DMS 273 (cell line): ENCODE measurements around the gene NSF.
"Not testable (repeated sequence)": the region's sequence is repeated elsewhere in the genome, so short reads cannot be mapped to it uniquely, and the experiment has no call there.

ENCODE experiments used
- DNase-seq: peaks from one replicate; lab custom pipeline; 2025; ENCODE audit not compliant: unreplicated experiment; lab: John Stamatoyannopoulos, UW

Gene NSF

DNA sequence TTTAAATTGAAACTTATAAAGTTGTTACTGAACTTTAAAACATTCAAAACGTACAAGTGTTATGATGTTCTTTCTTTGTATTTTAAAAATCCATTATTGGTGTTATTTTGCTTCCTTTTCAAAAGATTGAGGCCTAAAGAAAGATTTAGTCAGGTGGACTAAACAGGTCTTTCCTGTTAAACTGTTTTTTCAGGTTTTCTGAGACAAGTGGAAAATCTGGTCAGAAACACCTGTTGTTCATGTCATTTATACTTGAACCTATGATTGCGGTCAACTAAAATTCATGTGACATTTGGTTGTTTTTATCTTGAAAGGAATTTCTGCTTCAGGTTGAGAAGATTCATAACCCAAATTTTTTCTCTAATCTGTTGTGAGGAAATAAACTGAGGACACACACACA, 108.5 kb downstream of the NSF start:
- DNase-seq = not testable (repeated sequence)

DNA sequence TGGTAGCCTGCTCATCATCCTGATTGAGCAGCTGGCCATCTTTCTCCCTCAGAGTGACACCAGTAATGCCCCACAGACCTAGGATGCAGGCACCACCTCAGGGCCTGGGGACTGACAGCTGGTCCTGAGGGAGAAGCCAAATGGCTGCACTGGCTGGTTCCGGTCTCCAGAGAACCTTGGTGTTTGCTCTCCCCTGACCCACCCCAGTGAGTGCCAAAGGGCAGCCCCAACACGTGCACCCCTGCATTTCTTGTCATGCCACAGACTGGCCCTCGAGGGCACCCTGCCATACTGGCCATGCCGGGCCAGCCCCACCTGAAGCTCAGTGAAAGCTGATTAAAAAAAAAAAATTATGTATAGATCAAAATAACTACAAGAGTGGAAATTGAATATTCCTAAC, 127.5 kb downstream of the NSF start:
- no peak for DNase-seq

DNA sequence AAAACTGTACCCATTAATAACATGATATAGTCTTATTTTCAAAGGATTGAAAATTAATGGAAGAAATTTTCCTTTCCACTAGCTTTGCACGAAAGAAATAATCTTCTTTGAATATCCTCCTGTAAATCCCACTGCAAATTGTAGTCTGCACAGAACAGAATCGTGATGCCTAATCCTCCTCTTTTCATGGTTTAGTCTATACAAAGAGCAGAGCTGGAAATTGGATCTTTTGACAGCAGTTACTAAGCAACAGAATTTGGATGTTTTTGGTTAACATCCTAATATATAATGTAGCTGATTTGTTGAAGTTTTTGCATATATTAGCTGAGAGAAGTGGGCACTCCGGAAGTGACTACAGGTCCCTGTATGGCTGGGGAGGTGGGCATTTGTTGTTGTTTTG, 129.4 kb downstream of the NSF start:
- no peak for DNase-seq

DNA sequence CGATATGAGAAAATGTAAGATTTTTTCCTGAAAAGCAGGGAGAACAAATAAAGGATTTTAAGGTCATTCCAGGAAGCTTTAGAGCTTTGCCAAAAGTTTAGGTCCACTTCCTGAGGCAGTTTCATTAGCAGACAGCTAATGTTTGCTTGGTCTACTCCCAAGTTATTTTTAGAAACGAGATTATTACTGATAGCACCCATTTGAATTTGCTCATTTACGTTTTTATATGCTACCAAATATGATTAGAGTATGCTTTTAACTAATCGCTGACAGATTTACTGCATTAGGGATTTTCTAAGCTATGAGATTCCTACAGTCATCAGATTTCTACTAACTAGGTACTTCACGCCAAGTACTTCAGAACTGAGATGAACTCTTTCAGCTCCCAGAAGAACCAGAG, 129.9 kb downstream of the NSF start:
- no peak for DNase-seq

DNA sequence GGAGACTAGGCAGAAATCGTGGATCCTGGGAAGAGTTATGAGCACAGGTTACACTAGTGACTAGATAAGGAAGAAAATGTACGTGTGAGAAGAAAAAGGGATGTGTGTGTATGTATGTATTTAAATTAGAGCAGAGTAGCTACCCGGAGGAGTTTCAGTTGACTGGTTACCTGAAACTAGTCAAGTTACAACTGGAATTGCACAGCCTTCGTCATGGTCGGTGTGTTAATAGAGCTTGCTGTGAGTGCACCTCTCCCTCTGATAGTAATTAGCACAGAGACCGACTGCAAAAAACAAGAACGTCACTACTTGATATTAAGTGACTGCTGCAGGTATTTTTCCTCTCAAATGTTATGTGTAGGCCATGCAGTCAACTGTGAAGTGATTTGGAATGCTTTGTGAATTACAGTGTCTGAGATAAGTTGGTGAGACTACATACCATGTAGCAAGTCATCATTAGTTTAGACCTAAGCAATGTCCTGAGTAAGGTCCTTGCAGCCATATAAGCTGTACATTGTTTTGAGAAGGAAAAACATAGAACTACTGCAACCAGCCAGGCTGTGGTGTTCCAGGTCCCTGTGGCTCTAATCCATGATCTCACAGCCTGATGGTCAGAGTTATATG, 132.3 kb downstream of the NSF start:
- no peak for DNase-seq

DNA sequence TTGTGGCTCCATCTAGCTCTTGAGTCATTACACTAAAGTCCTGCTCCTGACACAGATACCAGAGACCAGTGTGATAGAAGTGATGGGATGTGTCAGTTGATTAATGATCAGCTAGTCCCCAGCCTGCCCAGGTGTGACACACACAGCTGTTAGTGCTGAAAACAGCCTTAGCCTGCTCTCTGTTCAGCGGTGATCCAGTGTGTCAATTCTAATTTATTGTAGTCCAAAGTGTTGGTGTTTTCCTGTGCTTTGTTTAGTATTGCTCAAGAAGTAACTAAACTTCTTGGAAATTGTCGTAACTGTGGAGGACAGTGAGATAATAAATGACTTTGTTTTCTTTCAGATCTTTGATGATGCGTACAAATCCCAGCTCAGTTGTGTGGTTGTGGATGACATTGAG, 135.7 kb downstream of the NSF start:
- DNase-seq = no peak

DNA sequence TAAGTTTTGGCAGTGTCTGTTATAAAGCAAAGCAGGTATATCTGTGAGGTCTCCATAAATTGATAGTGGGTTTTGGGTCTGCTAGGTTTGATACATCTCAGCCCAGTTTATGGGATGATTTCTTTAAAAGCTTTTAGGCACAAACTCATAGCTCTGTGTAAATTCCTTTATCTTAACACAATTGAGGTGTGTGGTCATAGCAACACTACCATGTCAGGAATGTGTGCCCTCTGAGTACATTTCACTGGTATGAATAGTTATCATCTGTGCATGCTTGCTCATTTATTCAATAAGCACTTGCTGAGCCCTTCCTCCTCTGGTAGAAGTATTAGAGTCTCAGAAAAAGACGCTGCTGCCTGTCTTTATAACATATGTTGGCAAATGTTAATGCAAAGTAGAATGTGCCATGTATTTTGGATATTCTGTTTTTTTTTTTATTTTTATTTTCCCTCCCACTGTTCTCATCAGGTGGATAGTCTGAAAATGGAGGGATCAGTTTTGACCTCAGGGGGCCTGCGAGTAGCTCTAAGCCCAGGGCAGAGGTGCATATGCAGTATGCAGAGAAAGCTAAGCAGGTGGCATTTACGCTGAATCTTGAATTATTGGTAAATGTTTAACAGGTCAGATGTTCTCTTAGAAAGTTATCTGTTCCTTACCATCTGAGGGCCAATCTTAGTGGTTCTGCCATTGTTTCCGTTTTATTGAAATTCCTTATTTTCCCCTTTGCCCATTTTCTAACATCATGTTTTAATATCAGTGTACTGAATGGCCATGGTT, 137.3 kb downstream of the NSF start:
- no peak for DNase-seq

DNA sequence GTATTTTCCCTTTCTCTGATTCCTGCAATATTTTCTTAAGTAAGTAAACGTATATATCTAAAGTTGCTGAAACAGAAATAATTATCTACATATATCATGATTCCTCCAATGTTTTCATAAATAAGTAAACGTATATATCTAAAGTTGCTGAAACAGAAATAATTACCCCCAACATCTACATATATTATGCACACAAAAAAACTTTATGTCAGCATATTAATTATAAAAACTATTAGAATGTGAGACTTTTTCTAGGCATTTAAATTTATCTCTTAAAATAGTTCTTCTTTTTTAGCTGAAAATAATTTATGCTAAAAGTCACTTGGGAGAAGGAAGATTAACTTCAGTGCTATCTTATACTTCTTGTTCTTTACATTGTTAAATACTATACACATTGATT, 139.6 kb downstream of the NSF start:
- no peak for DNase-seq

DNA sequence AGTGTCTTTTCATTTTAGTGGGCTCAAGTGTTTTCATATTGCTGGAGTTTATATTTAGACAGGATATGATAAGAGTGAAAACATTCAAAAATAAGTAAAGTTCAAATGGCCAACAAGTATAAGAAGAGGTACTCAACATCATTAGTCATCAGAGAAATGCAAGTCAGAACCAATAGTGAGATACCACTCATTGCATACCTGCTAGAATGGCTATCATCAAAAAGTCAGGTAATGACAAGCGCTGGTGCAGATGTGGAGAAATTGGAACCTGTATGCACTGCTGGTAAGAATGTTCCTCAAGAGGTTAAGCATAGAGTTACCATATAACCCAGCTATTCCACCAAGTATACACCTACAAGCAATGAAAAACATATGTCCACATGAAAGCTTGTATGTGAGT, 140.2 kb downstream of the NSF start:
- DNase-seq = no peak

DNA sequence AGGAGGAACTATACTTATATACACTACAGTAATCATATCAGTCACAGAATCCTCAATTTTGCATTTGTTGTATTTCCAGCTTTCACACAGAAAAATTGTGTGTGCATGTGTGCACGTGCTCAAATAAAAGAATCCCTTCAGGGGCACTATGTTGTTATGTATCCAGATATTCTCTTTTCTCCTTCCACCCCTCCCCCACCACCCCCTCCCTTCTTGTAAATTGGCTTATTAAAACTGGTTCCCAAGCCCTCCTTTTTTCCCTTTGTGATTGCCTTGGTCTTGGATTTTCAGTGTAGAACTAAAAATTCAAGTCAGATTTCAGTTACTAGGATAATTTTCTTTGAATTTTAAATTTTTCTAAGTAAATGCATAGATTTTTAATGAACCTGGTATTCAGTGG, 141.7 kb downstream of the NSF start:
- no peak for DNase-seq

DNA sequence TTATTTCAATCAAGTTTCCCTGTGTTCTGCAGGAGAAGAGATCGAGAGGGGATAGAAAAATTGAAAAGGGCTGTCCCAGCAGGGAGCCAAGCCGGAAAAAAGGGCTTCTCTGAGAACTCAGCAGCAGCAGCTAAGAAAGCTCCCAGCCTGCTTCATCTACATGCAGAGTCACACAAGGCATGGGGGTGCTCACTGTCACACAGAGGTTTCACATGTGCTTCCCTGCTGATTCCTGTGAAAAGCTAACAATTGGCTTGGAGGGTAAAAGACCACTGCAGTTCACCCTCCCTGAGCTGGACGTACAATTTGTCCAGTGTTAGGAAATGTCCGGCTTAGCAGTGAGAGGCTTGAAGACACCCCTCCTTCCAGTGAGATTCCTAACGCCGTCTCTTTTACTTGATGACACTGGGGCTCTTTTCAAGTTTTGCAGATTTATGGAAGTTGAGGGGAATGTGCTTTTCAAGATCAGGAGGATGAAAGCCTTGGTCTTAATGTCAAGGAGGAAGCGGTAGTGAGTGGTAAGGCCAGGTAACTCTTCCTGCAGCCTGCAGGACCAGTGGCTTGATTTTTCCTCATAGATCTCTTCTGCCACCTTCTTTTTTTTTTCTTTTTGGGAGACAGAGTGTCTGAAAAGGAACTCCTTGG, 142.4 kb downstream of the NSF start:
- DNase-seq = no peak

DNA sequence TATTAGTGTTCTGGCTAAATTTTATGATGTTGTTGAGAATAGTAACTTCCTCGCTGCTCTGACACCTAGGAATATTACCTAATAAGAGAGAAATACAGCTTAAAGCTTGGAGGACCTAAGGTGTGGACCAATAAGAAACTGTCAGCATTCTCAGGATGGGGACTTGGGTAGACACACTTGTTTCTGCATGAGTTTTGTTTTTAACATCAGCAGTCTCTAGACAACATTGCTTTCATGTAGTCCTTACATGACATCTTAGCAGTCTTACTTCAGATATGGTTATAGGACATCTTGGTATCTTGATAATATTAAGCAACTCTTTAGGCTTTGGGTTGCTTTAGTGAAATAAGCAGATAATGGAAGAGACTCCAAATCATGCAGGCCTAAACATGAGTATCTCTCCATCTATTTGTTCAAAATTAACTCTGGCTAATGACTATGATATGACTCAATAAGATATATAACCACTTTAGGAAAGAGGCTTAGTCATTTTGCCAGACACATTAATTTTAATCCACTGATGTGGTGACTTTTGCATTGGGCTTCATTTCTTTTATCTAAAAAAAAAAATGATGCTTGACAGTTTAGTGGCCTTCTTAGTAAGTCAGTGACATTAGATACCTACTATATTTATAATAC, 143.5 kb downstream of the NSF start:
- DNase-seq = no peak

DNA sequence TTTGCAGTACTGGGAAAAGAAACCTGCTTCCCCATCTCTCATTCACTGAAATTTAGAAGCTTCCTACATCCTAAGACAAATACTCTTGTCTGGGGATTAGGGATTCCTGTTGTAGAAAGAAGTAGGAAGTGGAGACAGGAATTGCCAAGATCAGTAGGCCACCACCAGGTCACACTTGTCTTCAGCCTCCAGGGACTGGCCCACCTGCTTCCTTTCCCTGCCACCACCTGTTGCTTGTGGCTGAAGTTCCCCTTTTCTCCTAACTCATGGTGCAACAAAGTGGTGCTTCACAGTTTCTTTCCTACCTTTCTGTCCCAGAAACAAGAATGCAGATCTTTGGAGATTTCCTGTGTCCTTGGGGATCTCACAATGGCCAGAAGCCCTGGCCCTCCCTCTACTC, 145.6 kb downstream of the NSF start:
- DNase-seq = peak; percentile 16

DNA sequence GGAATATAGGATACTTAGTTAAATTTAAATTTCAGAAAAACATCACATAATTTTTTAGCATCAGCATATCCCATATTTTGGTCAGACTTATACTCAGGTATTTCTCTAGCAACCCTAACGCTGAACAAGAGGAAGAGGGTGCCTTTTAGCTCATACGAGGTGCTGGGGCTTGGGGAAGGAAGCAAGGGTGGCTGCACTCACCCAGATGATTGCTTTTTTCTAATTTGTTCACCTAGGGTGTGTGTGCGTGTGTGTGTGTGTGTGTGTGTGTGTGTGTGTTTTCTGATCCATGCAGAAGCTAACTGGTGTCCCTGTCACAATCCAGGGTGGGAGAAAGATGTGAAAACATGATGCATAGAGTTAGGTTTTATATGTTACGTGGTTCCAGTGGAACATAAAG, 146.9 kb downstream of the NSF start:
- DNase-seq = no peak

DNA sequence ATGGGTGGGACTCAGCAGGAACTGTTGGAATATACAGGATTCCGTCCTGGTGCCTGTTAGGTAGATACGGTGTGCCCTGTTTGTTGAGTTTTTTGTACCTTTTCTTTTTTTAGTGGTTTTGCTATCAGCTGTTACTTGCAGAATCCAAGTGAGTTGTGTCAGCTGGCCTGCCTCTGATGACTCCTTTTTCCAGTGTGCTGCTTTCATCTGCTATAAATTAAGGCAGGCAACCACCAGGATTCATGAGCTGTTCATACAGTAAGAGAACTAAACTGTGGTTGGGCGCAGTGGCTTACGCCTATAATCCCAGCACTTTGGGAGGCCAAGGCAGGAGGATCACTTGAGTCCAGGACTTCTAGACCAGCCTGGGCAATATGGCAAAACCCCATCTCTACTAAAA, 148.1 kb downstream of the NSF start:
- DNase-seq = no peak

DNA sequence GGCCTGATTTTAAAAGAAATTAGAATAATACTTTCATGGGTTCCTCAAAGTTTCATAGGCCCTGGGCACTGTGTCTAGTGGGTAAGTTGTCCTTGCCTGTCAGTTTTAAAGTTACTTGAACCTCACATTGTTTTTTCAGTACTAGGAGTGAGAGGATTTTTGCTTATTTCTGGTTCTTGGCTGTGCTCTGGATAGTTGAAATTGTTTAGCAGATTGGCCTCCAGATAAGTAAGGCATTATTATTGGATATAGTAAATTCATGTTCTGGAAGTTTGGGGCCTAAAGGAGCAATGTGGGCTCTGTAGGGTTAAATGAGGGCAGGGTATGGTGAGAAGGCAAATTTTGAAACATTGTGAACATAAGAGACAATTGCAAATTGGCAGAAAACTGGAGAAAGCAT, 149.5 kb downstream of the NSF start:
- DNase-seq = no peak

DNA sequence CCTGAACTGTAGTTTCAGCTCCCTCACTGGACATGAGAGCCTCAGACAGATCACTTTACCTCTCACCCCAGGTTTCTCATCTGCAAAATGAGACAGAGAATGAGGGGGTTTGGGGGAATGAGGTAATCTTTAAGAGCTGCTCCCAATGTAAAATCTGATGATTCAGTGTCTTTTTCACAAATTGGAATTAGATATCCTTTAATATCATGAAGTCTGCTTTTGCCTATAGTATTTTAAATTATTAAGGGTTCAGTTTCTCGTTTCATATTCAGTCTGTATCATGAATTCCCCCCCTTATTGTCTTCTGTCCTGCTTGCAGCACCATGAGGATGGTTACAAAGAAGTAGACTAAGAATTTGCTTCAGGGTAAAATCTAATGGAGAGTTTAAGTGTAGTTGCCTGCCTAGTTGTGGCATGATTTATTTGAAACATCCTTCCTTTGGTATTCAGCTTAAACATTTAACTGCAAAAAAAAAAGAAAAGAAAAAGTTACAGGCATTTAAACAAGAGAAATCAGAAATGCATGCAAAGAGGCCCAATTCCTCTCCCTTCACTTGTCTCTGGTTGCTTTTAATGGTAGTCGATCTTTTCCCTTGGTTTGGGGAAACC, 150.8 kb downstream of the NSF start:
- DNase-seq = no peak

DNA sequence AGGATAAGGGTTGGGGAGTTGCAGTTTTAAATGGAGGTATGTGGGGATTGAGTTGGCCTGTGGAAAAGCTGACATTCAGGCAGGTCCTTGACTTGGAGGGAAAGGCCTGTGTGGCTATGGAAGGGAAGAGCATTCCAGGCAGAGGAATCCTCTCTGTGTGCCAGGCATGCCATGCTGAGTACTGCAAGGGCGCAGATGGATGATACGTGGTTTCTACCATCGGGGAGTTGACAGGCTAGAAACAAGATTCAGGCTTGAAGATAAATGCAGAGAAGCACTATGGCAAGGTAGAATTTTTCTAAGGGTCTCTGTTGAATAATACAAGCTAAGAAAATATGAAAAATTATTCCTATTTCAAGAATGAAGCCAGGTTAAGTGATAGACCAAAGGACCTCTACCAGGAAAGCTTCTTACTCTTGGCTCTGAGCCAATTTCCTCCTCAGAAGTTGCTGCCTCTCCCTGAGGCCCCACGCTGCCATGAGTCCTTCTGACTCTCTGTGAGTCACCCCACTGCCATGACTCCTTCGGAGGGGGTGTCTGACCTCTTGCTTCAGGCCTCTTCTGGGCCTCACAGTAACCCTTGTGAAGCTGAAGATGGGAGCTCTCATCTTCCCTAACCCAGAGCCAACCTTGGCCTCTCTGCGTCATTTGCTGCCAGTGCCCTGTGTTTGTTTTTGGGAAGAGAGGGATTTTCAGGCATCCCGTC, 152.2 kb downstream of the NSF start:
- peak; percentile 20 for DNase-seq

DNA sequence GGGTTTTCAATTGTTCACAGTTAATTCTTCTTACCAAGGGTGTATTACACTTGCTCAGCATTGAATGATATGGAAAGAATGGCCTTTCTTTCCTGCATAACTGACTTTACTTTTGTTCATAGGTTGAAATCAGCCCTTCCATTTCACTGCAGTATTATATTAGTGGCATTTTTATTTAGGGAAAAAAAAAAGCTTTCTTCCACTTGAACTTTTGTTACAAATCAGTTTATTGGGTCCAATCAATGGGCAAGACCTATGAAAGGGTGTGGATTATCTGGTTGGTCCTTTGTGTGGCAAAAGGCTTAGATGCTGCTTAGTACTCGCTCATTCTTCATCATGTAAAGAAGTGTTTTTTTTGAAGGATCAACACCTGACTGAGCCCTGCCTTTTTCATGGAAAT, 154.0 kb downstream of the NSF start:
- no peak for DNase-seq

DNA sequence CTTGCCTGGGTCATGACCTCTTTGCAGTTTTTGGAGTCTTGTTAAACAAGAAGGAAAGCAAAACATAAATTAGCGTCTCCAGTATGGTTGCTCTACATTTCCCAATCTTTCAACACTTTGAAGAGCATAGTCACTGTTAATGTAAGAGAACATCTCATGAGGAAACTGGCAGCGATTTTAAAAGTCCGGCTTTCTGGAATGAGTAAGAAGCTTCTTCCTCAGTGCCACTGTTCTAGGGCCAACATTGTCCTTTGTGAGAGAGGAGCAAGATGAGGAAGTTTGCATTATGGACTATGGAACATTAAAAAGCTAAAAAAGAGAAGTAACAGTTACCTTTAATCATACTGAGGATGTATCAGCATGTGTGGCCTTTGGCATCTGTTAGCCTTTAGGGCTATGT, 154.9 kb downstream of the NSF start:
- no peak for DNase-seq

DNA sequence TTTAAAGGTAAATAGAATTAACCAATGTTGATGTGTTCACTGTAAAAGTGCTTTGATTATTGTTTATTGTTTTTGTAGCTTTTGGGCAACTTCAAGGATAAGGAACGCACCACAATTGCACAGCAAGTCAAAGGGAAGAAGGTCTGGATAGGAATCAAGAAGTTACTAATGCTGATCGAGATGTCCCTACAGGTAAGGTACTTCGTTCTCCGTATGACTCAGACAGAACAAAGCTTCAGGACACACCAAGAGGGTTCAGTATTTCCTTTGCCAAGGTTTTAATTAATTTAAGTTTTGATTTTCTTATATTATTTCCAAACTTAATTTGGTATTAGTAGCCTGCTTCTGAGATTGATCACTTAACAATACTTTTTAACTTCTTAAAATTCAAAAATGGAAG, 161.0 kb downstream of the NSF start:
- no peak for DNase-seq
